ENCODE measurements around the gene PRORP. TPM values are rescaled to one million over a fixed set of nuclear protein-coding genes. Genes with fewer than 3 reads are reported as not detected.

Gene PRORP
- total RNA-seq, 3 donors from 2014 or later (not counting 1 experiment from before 2014, with no cell fraction given) = 18.3 to 35.8 (median 20.5) TPM

DNA sequence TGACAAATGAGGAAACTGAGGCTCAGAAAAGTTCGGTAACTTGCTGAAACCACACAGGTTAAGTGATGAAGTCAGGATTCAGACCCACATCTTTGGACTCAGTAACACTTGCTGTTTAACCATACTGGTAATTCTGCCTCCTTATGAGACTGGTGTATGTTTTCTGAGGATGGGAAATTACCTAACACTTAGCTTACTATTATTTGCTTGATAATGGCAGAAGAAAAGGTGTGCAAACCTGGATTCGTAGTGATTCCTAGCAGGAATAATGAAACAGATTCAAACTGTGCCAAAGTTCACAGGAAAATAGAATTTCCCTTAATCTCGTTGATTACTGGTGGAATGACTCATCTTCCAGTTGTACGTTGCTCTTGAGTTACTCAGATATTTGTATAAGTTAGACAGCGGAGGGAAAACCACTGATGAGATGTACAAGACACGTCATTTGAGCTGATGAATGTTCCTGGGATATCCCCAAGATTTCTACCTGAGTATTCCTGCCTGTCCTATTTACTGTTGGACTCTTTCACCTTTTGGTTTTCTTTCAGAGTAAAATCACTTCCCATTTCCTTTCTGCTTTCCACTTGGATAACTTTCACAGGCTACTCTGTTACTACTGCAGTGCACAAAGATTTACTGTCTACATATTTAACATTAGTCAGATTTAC lies 37.5 kb downstream of the PRORP start:
- 74% methylated on average over 6 of the region's 6 CpGs for WGBS (ENCODE audit: insufficient coverage)
- no peaks in the 10 kb centered on the region for H3K27me3 Mint-ChIP-seq (ENCODE audit: low read depth in 2 of 2)
- Histone ChIP-seq H3K27me3 (ENCODE audit: control insufficient read depth, insufficient read depth, low read length) (no peaks in the 10 kb centered on the region), H3K27ac (ENCODE audit: low read length) (no peak overlapping the region), H3K4me3 (ENCODE audit: low read length) (no peak overlapping the region), H3K4me1 (ENCODE audit: control insufficient read depth, insufficient read depth, low read length) (peaks cover 4% of the 10 kb centered on the region), H3K36me3 (ENCODE audit: control insufficient read depth, insufficient read depth, low read length) (peaks cover 5% of the 10 kb centered on the region), H3K9me3 (ENCODE audit: control insufficient read depth, insufficient read depth, low read length) (no peaks in the 10 kb centered on the region)
- ATAC-seq (no peak), DNase-seq (peak in 1 of 2 donors; percentile 35)
- H3K36me3 Mint-ChIP-seq = no peaks in the 10 kb centered on the region
- no peak overlapping the region for H3K4me3 Mint-ChIP-seq
- peaks cover 27 to 33% of the 10 kb centered on the region in 2 donors for H3K4me1 Mint-ChIP-seq
- no peak for TF ChIP-seq CTCF (IDR thresholded peaks at IDR 0.05)
- intact Hi-C loops (cut with micrococcal nuclease) = loop anchor here (2.0 kb wide), 1 partner anchor 45 kb away; no protein-coding TSS in a partner anchor
- no peaks in the 10 kb centered on the region for H3K9me3 Mint-ChIP-seq
- peak overlapping the region; percentile 43 to 77 for H3K27ac Mint-ChIP-seq

DNA sequence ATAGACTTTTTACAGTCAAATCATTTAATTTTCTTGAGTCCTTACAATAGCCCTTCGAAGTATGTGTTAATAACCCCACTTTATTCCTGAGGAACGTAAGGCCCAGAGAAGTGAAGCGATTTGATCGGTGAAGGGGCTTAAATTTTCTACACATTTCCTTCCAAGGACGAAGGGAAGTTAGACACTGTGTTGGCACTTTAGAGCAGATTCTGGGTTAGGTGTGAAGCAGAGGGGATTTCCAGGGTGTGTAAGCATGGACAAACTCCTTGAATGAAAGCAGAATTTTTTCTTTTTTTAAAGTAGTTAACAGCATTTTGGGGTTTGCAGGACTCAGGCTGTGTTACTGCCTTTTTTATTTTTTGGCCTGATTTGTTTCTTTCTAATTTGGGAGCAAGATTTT lies 38.9 kb downstream of the PRORP start:
- intact Hi-C loops (cut with micrococcal nuclease) = loop anchor here (2.0 kb wide), 1 partner anchor 44 kb away; no protein-coding TSS in a partner anchor
- DNase-seq (peak in 1 of 2 donors; percentile 75), ATAC-seq (peak; percentile 79 to 97 (median 94))
- 33% methylated on average over 5 of the region's 5 CpGs for WGBS (ENCODE audit: insufficient coverage)
- Mint-ChIP-seq H3K4me1 (peaks cover 20 to 30% of the 10 kb centered on the region in 2 donors), H3K27ac (peak overlapping the region; percentile 43 to 77), H3K4me3 (peak overlapping the region; percentile 49), H3K9me3 (no peaks in the 10 kb centered on the region), H3K36me3 (peaks cover 4% of the 10 kb centered on the region), H3K27me3 (ENCODE audit: low read depth in 2 of 2) (no peaks in the 10 kb centered on the region)
- no peak for TF ChIP-seq CTCF (IDR thresholded peaks at IDR 0.05)
- peaks cover 4% of the 10 kb centered on the region for H3K4me1 ChIP-seq (ENCODE audit: control insufficient read depth, insufficient read depth, low read length)
- H3K27me3 ChIP-seq (ENCODE audit: control insufficient read depth, insufficient read depth, low read length) = no peaks in the 10 kb centered on the region
- H3K36me3 ChIP-seq (ENCODE audit: control insufficient read depth, insufficient read depth, low read length) = peaks cover 5% of the 10 kb centered on the region
- H3K27ac ChIP-seq (ENCODE audit: low read length) = no peak overlapping the region
- no peaks in the 10 kb centered on the region for H3K9me3 ChIP-seq (ENCODE audit: control insufficient read depth, insufficient read depth, low read length)
- H3K4me3 ChIP-seq (ENCODE audit: low read length) = no peak overlapping the region

DNA sequence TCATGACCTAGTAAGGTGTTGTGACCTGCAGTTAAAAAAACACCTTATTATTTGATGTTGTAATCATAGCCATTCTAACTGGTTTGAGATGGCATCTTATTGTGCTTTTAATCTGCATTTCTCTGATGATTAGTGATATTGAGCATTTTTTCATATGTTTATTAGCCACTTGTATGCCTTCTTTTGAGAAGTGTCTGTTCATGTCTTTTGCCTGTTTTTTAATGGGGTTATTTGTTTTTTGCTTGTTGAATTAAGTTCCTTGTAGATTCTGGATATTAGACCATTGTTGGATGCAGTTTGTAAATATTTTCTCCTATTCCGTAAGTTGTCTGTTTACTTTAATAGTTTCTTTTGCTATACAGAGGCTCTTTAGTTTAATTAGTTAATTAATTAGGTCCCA lies 41.0 kb downstream of the PRORP start:
- no peak for TF ChIP-seq CTCF (IDR thresholded peaks at IDR 0.05)
- no peak overlapping the region for H3K4me3 Mint-ChIP-seq
- WGBS (ENCODE audit: insufficient coverage) = no CpG with 5 or more reads among the region's 1 CpG
- ATAC-seq = no peak
- Histone ChIP-seq H3K27me3 (ENCODE audit: control insufficient read depth, insufficient read depth, low read length) (no peaks in the 10 kb centered on the region), H3K4me3 (ENCODE audit: low read length) (no peak overlapping the region), H3K36me3 (ENCODE audit: control insufficient read depth, insufficient read depth, low read length) (peaks cover 7% of the 10 kb centered on the region), H3K9me3 (ENCODE audit: control insufficient read depth, insufficient read depth, low read length) (no peaks in the 10 kb centered on the region), H3K27ac (ENCODE audit: low read length) (no peak overlapping the region), H3K4me1 (ENCODE audit: control insufficient read depth, insufficient read depth, low read length) (no peaks in the 10 kb centered on the region)
- no peak for DNase-seq
- no peak overlapping the region for H3K27ac Mint-ChIP-seq
- H3K9me3 Mint-ChIP-seq = no peaks in the 10 kb centered on the region
- peaks cover 16 to 26% of the 10 kb centered on the region in 2 donors for H3K4me1 Mint-ChIP-seq
- intact Hi-C loops (cut with micrococcal nuclease) = no loop called here
- no peaks in the 10 kb centered on the region for H3K27me3 Mint-ChIP-seq (ENCODE audit: low read depth in 2 of 2)
- peaks cover 6% of the 10 kb centered on the region for H3K36me3 Mint-ChIP-seq
